Neural progenitor cell (in vitro differentiated cells): ENCODE results near the gene TRAF2.

Source experiments
- EZH2 ChIP-seq: fragments of 200-600 bp; sonication (generic); IDR thresholded peaks from 2 replicates; pipeline ENCODE4 v1.6.1; 2017; ENCODE audit warnings: antibody characterized with exemption, mild to moderate bottlenecking, moderate library complexity
- EZH2phosphoT487 ChIP-seq: fragments of 200-600 bp; sonication (generic); IDR thresholded peaks from 2 replicates; pipeline ENCODE4 v1.6.1; 2017; ENCODE audit warnings: antibody characterized with exemption

- TF ChIP-seq EZH2phosphoT487 (no peak), EZH2 (no peak)
These were observed 86.4 kb downstream of the TRAF2 start for GRCh38 chr9:136972743-136973142.
